ENCODE measurements around the gene EBP.

- no peak for TF ChIP-seq PHF21A (IDR thresholded peaks at IDR 0.05; ENCODE audit: borderline replicate concordance, low read depth)
- no peak for TF ChIP-seq CTCF (IDR thresholded peaks at IDR 0.05 in 2 of 3, conservative IDR thresholded peaks at IDR 0.05 in 1 of 3; ENCODE audit: insufficient read depth in 2 of 3, low read depth in 1 of 3, low read length in 3 of 3)
- no peak for TF ChIP-seq GMEB1 (CRISPR knock-in tag; IDR thresholded peaks at IDR 0.05)
- TF ChIP-seq RNF2 (IDR thresholded peaks at IDR 0.05): no peak
- no peak for TF ChIP-seq SIX5 (IDR thresholded peaks at IDR 0.05; ENCODE audit: borderline replicate concordance in 1 of 2, insufficient read depth in 1 of 2, low read depth in 1 of 2, low read length in 2 of 2)
- TF ChIP-seq GATA2 (CRISPR knock-in tag; IDR thresholded peaks at IDR 0.05): no peak
- TF ChIP-seq NFYB (IDR thresholded peaks at IDR 0.05; ENCODE audit: extremely low read depth, insufficient read length): no peak
- no peak for TF ChIP-seq MAX (CRISPR knock-in tag; IDR thresholded peaks at IDR 0.05)
- no peak for TF ChIP-seq RBM22 (IDR thresholded peaks at IDR 0.05; ENCODE audit: low read depth, low read length, poor library complexity, severe bottlenecking)
- no peak for TF ChIP-seq TAF15 (IDR thresholded peaks at IDR 0.05; ENCODE audit: low read depth, low read length)
Observed at GRCh38 chrX:48515842-48516241, 5.8 kb upstream of the EBP start.
